Breast epithelium (tissue), 3 donors: ENCODE results near the gene TSEN15.

Source experiments
- POLR2A ChIP-seq: fragments of 450-650 bp; IDR thresholded peaks from one replicate; pipeline ENCODE4 v1.6.1; 2016; ENCODE audit warnings: antibody characterized with exemption, mild to moderate bottlenecking, moderate library complexity
- POLR2AphosphoS5 ChIP-seq, 3 donors: sonication (generic); formaldehyde crosslinking; IDR thresholded peaks; one replicate each; pipeline ENCODE4 v1.6.1; 2017; ENCODE audit warnings: antibody characterized with exemption in 3 of 3
- TF ChIP-seq, protein P1 (sequence below), 3 donors: fragments of 450-650 bp; IDR thresholded peaks; one replicate each; pipeline ENCODE4 v1.5.1; 2016 to 2017; ENCODE audit warnings: antibody characterized with exemption in 3 of 3, mild to moderate bottlenecking in 3 of 3, moderate library complexity in 3 of 3

GRCh38 chr1:184052194-184052559, 647 bp downstream of the TSEN15 start:
- TF ChIP-seq, protein P1, sequence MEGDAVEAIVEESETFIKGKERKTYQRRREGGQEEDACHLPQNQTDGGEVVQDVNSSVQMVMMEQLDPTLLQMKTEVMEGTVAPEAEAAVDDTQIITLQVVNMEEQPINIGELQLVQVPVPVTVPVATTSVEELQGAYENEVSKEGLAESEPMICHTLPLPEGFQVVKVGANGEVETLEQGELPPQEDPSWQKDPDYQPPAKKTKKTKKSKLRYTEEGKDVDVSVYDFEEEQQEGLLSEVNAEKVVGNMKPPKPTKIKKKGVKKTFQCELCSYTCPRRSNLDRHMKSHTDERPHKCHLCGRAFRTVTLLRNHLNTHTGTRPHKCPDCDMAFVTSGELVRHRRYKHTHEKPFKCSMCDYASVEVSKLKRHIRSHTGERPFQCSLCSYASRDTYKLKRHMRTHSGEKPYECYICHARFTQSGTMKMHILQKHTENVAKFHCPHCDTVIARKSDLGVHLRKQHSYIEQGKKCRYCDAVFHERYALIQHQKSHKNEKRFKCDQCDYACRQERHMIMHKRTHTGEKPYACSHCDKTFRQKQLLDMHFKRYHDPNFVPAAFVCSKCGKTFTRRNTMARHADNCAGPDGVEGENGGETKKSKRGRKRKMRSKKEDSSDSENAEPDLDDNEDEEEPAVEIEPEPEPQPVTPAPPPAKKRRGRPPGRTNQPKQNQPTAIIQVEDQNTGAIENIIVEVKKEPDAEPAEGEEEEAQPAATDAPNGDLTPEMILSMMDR (IDR thresholded peaks at IDR 0.05) = no peak
- TF ChIP-seq POLR2AphosphoS5 (IDR thresholded peaks at IDR 0.05) (no peak), POLR2A (no peak)
